WTC11 (cell line): Measurements from ENCODE around the gene OR6J1. TPM values are rescaled to one million over a fixed set of nuclear protein-coding genes. Genes with fewer than 3 reads are reported as not detected.
"Not testable (repeated sequence)": the region's sequence is repeated elsewhere in the genome, so short reads cannot be mapped to it uniquely, and the experiment has no call there.

Experiments used
- ATAC-seq: fragments of 200-7000 bp; cut with Tn5 transposase; 2 replicates; pipeline ENCODE4 v1.10.0; 2021; ENCODE audit warnings: mild to moderate bottlenecking, moderate library complexity
- CTCF ChIA-PET: fragments of 300-600 bp; sonication (Branson Sonifier 250); formaldehyde crosslinking; loops from one replicate; lab custom pipeline; 2021; ENCODE audit warnings: antibody characterized with exemption; lab: Charles Lee
- POLR2A ChIA-PET: fragments of 350-600 bp; sonication (Branson Sonifier 250); formaldehyde crosslinking; loops from one replicate; lab custom pipeline; 2021; ENCODE audit warnings: antibody characterized with exemption; lab: Charles Lee
- DNase-seq: peaks from one replicate; pipeline ENCODE4 v3.0.0; 2021; ENCODE audit warnings: low spot score
- H3K27ac Mint-ChIP-seq: 2 replicates; pipeline ENCODE4 v1.8.0; 2021; ENCODE audit warnings: mixed read lengths
- H3K27me3 Mint-ChIP-seq: 2 replicates; pipeline ENCODE4 v1.8.0; 2021; ENCODE audit warnings: low read depth, mild to moderate bottlenecking, moderate library complexity, mixed read lengths
- H3K36me3 Mint-ChIP-seq: 2 replicates; pipeline ENCODE4 v1.8.0; 2021; ENCODE audit warnings: mixed read lengths
- H3K4me1 Mint-ChIP-seq: 2 replicates; pipeline ENCODE4 v1.8.0; 2022; ENCODE audit warnings: mixed read lengths
- H3K4me3 Mint-ChIP-seq: 2 replicates; pipeline ENCODE4 v1.8.0; 2021; ENCODE audit warnings: mild to moderate bottlenecking, moderate library complexity, mixed read lengths
- H3K9me3 Mint-ChIP-seq: 2 replicates; pipeline ENCODE4 v1.8.0; 2021; ENCODE audit warnings: mixed read lengths
- JUN ChIP-seq: sonication (generic); formaldehyde crosslinking; IDR thresholded peaks from 2 replicates; pipeline ENCODE4 v1.8.0; 2023; ENCODE audit warnings: mild to moderate bottlenecking, missing genetic modification reagents
- PRRX2 ChIP-seq: fragments of 250-450 bp; sonication (Bioruptor Pico); IDR thresholded peaks from 2 replicates; pipeline ENCODE4 v1.8.0; 2021; ENCODE audit warnings: mild to moderate bottlenecking
- RELA ChIP-seq: sonication (generic); formaldehyde crosslinking; IDR thresholded peaks from 2 replicates; pipeline ENCODE4 v1.8.1; 2022; ENCODE audit warnings: missing genetic modification reagents, mild to moderate bottlenecking, borderline replicate concordance
- SMAD3 ChIP-seq: sonication (generic); formaldehyde crosslinking; IDR thresholded peaks from 2 replicates; pipeline ENCODE4 v1.8.0; 2022; ENCODE audit warnings: missing genetic modification reagents, mild to moderate bottlenecking, borderline replicate concordance
- TEAD1 ChIP-seq: sonication (generic); formaldehyde crosslinking; IDR thresholded peaks from 2 replicates; pipeline ENCODE4 v1.8.0; 2022; ENCODE audit warnings: mild to moderate bottlenecking, missing genetic modification reagents
- ZNF396 ChIP-seq: fragments of 250-450 bp; sonication (Bioruptor Pico); IDR thresholded peaks from 2 replicates; pipeline ENCODE4 v1.8.0; 2021; ENCODE audit warnings: mild to moderate bottlenecking, moderate library complexity, borderline replicate concordance
- total RNA-seq: library from RNA; stranded (reverse); gene quantifications from 3 replicates; pipeline ENCODE4 v1.2.3, GENCODE V29; 2021
- TF ChIP-seq, protein P1 (sequence below): sonication (generic); formaldehyde crosslinking; IDR thresholded peaks from 2 replicates; pipeline ENCODE4 v1.8.1; 2022; ENCODE audit warnings: missing genetic modification reagents, borderline replicate concordance
- TF ChIP-seq, protein P2 (sequence below): sonication (generic); formaldehyde crosslinking; IDR thresholded peaks from 2 replicates; pipeline ENCODE4 v1.8.0; 2022; ENCODE audit warnings: mild to moderate bottlenecking, missing genetic modification reagents
- TF ChIP-seq, protein P3 (sequence below): fragments of 250-450 bp; sonication (Bioruptor Pico); conservative IDR thresholded peaks from 2 replicates; pipeline ENCODE4 v1.9.0; 2021; ENCODE audit warnings: mild to moderate bottlenecking
- TF ChIP-seq, protein P4 (sequence below): sonication (generic); formaldehyde crosslinking; IDR thresholded peaks from 2 replicates; pipeline ENCODE4 v1.8.1; 2023; ENCODE audit warnings: mild to moderate bottlenecking, missing genetic modification reagents, borderline replicate concordance
- TF ChIP-seq, protein P5 (sequence below): fragments of 250-450 bp; sonication (Bioruptor Pico); IDR thresholded peaks from 2 replicates; pipeline ENCODE4 v2.1.2; 2022; ENCODE audit warnings: mild to moderate bottlenecking, moderate library complexity
- TF ChIP-seq, protein P6 (sequence below): sonication (generic); formaldehyde crosslinking; IDR thresholded peaks from 2 replicates; pipeline ENCODE4 v1.8.1; 2022; ENCODE audit warnings: low read depth, missing genetic modification reagents, borderline replicate concordance
- TF ChIP-seq, protein P7 (sequence below): sonication (generic); formaldehyde crosslinking; IDR thresholded peaks from 2 replicates; pipeline ENCODE4 v1.8.1; 2023; ENCODE audit warnings: mild to moderate bottlenecking, missing genetic modification reagents, moderate library complexity

The OR6J1 gene
- total RNA-seq, 1 experiment from 2014 or later, result not detected

DNA sequence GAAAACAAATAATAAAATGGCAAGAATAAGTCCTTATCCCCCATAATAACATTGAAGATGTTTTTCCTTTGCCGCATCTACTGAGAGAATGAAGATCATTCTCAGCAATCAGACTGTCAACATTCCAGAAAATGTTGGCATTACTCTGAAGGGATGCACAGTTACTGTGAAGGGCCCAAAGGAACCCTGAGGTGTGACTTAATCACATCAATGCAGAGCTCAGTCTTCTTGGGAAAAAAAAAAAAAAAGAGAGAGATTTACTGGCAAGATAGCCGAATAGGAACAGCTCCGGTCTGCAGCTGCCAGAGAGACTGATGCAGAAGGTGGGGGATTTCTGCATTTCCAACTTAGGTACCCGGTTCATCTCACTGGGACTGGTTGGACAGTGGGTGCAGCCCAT is 41.3 kb upstream of the OR6J1 start (continued):
- no peak for TF ChIP-seq PRRX2 (CRISPR knock-in tag)
- TF ChIP-seq TEAD1 (CRISPR knock-in tag), result no peak
- TF ChIP-seq, protein P1, sequence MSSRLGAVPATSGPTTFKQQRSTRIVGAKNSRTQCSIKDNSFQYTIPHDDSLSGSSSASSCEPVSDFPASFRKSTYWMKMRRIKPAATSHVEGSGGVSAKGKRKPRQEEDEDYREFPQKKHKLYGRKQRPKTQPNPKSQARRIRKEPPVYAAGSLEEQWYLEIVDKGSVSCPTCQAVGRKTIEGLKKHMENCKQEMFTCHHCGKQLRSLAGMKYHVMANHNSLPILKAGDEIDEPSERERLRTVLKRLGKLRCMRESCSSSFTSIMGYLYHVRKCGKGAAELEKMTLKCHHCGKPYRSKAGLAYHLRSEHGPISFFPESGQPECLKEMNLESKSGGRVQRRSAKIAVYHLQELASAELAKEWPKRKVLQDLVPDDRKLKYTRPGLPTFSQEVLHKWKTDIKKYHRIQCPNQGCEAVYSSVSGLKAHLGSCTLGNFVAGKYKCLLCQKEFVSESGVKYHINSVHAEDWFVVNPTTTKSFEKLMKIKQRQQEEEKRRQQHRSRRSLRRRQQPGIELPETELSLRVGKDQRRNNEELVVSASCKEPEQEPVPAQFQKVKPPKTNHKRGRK (CRISPR knock-in tag), result no peak
- TF ChIP-seq, protein P2, sequence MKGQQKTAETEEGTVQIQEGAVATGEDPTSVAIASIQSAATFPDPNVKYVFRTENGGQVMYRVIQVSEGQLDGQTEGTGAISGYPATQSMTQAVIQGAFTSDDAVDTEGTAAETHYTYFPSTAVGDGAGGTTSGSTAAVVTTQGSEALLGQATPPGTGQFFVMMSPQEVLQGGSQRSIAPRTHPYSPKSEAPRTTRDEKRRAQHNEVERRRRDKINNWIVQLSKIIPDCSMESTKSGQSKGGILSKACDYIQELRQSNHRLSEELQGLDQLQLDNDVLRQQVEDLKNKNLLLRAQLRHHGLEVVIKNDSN (CRISPR knock-in tag), result no peak
- TF ChIP-seq, protein P3, sequence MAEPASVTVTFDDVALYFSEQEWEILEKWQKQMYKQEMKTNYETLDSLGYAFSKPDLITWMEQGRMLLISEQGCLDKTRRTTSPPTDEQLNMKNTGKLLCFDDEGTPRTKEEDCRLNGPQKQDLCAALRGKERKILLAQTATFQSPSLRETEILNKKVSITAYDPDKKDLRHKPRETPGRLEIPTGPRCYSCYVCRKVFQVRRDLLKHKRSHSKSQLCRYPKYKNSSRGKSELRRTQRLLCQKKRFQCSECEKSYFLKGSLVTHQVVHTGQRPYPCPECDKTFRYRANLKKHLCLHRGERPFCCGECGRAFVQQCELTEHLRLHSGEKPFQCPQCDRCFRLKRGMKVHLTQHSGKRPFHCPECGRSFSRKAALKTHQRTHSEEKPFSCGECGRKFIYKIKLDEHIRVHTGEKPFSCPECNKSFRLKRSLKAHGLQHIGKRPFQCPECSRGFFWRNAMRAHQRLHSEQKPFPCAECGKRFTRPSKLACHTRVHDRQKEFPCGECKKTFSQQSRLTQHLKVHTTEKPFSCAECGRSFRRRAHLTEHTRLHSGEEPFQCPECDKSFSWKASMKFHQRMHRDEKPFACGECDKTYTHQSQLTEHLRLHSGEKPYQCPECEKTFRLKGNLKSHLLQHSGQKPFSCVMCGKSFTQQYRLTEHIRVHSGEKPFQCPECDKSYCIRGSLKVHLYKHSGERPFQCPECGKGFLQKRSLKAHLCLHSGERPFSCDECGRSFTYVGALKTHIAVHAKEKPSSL (CRISPR knock-in tag), result no peak
- no peak for TF ChIP-seq ZNF396 (CRISPR knock-in tag)
- TF ChIP-seq RELA (CRISPR knock-in tag), result no peak
- TF ChIP-seq, protein P4, sequence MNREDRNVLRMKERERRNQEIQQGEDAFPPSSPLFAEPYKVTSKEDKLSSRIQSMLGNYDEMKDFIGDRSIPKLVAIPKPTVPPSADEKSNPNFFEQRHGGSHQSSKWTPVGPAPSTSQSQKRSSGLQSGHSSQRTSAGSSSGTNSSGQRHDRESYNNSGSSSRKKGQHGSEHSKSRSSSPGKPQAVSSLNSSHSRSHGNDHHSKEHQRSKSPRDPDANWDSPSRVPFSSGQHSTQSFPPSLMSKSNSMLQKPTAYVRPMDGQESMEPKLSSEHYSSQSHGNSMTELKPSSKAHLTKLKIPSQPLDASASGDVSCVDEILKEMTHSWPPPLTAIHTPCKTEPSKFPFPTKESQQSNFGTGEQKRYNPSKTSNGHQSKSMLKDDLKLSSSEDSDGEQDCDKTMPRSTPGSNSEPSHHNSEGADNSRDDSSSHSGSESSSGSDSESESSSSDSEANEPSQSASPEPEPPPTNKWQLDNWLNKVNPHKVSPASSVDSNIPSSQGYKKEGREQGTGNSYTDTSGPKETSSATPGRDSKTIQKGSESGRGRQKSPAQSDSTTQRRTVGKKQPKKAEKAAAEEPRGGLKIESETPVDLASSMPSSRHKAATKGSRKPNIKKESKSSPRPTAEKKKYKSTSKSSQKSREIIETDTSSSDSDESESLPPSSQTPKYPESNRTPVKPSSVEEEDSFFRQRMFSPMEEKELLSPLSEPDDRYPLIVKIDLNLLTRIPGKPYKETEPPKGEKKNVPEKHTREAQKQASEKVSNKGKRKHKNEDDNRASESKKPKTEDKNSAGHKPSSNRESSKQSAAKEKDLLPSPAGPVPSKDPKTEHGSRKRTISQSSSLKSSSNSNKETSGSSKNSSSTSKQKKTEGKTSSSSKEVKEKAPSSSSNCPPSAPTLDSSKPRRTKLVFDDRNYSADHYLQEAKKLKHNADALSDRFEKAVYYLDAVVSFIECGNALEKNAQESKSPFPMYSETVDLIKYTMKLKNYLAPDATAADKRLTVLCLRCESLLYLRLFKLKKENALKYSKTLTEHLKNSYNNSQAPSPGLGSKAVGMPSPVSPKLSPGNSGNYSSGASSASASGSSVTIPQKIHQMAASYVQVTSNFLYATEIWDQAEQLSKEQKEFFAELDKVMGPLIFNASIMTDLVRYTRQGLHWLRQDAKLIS (CRISPR knock-in tag), result no peak
- TF ChIP-seq, protein P5, sequence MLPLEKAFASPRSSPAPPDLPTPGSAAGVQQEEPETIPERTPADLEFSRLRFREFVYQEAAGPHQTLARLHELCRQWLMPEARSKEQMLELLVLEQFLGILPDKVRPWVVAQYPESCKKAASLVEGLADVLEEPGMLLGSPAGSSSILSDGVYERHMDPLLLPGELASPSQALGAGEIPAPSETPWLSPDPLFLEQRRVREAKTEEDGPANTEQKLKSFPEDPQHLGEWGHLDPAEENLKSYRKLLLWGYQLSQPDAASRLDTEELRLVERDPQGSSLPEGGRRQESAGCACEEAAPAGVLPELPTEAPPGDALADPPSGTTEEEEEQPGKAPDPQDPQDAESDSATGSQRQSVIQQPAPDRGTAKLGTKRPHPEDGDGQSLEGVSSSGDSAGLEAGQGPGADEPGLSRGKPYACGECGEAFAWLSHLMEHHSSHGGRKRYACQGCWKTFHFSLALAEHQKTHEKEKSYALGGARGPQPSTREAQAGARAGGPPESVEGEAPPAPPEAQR (CRISPR knock-in tag), result no peak
- TF ChIP-seq JUN, result no peak
- TF ChIP-seq SMAD3 (CRISPR knock-in tag), result no peak
- TF ChIP-seq, protein P6, sequence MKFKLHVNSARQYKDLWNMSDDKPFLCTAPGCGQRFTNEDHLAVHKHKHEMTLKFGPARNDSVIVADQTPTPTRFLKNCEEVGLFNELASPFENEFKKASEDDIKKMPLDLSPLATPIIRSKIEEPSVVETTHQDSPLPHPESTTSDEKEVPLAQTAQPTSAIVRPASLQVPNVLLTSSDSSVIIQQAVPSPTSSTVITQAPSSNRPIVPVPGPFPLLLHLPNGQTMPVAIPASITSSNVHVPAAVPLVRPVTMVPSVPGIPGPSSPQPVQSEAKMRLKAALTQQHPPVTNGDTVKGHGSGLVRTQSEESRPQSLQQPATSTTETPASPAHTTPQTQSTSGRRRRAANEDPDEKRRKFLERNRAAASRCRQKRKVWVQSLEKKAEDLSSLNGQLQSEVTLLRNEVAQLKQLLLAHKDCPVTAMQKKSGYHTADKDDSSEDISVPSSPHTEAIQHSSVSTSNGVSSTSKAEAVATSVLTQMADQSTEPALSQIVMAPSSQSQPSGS (CRISPR knock-in tag), result no peak
- TF ChIP-seq, protein P7, sequence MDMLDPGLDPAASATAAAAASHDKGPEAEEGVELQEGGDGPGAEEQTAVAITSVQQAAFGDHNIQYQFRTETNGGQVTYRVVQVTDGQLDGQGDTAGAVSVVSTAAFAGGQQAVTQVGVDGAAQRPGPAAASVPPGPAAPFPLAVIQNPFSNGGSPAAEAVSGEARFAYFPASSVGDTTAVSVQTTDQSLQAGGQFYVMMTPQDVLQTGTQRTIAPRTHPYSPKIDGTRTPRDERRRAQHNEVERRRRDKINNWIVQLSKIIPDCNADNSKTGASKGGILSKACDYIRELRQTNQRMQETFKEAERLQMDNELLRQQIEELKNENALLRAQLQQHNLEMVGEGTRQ, result no peak

DNA sequence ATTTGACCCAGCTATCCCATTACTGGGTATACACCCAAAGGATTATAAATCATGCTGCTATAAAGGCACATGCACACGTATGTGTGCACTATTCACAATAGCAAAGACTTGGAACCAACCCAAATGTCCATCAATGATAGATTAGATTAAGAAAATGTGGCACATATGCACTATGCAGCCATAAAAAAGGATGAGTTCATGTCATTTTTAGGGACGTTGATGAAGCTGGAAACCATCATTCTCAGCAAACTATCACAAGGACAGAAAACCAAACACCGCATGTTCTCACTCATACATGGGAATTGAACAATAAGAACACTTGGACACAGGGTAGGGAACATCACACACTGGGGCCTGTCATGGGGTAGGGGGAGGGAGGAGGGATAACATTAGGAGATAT is 39.3 kb upstream of the OR6J1 start:
- H3K9me3 Mint-ChIP-seq, result peaks cover 37% of the 10 kb centered on the region
- H3K4me3 Mint-ChIP-seq, H3K27ac Mint-ChIP-seq, H3K36me3 Mint-ChIP-seq, ATAC-seq, DNase-seq, POLR2A ChIA-PET, CTCF ChIA-PET, H3K4me1 Mint-ChIP-seq: not testable (repeated sequence)
- peaks cover 50% of the 10 kb centered on the region for H3K27me3 Mint-ChIP-seq
